Type B pancreatic cell (in vitro differentiated cells): Measurements from ENCODE around the gene NUDT14. TPM values are rescaled to one million over a fixed set of nuclear protein-coding genes. Genes with fewer than 3 reads are reported as not detected.

Experiments
- DNase-seq: peaks from one replicate; pipeline ENCODE4 v3.0.0; 2021; ENCODE audit warnings: mixed read lengths; ENCODE audit not compliant: unreplicated experiment; ENCODE audit errors: extremely low spot score
- H3K27ac Mint-ChIP-seq: 2 replicates; pipeline ENCODE4 v1.8.0; 2021; ENCODE audit warnings: mild to moderate bottlenecking, mixed read lengths
- H3K27me3 Mint-ChIP-seq: 2 replicates; pipeline ENCODE4 v1.8.0; 2021; ENCODE audit warnings: mixed read lengths
- H3K36me3 Mint-ChIP-seq: 2 replicates; pipeline ENCODE4 v1.8.0; 2021; ENCODE audit warnings: mixed read lengths
- H3K4me1 Mint-ChIP-seq: one replicate; pipeline ENCODE4 v1.8.0; 2021; ENCODE audit warnings: mixed read lengths; ENCODE audit not compliant: unreplicated experiment
- H3K4me3 Mint-ChIP-seq: 2 replicates; pipeline ENCODE4 v1.8.0; 2021; ENCODE audit warnings: mild to moderate bottlenecking, mixed read lengths
- H3K9me3 Mint-ChIP-seq: 2 replicates; pipeline ENCODE4 v1.8.0; 2021; ENCODE audit warnings: mixed read lengths
- total RNA-seq: library from RNA; stranded (reverse); gene quantifications from 2 replicates; pipeline ENCODE4 v1.2.1, GENCODE V29; 2021; ENCODE audit warnings: low replicate concordance
- TF ChIP-seq, protein P1 (sequence below): fragments of 200-600 bp; sonication (generic); conservative IDR thresholded peaks from 2 replicates; pipeline ENCODE4 v1.5.0; 2021; ENCODE audit warnings: antibody characterized with exemption, mild to moderate bottlenecking

Gene NUDT14
- total RNA-seq, 1 donor from 2014 or later, result 33.3 TPM

DNA sequence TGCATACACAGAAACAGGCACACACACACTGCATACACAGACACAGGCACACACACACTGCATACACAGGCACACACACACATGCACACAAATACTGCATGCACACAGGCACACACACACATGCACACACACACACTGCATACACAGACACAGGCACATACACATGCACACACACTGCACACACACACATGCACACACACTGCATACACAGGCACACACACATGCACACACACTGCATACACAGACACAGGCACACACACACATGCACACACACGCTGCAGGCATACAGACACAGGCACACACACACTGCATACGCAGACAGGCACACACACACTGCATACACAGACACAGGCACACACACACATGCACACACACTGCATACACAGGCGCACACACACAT lies 34.5 kb upstream of the NUDT14 start:
- TF ChIP-seq, protein P1, sequence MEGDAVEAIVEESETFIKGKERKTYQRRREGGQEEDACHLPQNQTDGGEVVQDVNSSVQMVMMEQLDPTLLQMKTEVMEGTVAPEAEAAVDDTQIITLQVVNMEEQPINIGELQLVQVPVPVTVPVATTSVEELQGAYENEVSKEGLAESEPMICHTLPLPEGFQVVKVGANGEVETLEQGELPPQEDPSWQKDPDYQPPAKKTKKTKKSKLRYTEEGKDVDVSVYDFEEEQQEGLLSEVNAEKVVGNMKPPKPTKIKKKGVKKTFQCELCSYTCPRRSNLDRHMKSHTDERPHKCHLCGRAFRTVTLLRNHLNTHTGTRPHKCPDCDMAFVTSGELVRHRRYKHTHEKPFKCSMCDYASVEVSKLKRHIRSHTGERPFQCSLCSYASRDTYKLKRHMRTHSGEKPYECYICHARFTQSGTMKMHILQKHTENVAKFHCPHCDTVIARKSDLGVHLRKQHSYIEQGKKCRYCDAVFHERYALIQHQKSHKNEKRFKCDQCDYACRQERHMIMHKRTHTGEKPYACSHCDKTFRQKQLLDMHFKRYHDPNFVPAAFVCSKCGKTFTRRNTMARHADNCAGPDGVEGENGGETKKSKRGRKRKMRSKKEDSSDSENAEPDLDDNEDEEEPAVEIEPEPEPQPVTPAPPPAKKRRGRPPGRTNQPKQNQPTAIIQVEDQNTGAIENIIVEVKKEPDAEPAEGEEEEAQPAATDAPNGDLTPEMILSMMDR, result no peak
- no peaks in the 10 kb centered on the region for H3K4me1 Mint-ChIP-seq
- H3K27me3 Mint-ChIP-seq, result no peaks in the 10 kb centered on the region
- H3K27ac Mint-ChIP-seq, result no peak overlapping the region
- DNase-seq, result no peak
- no peaks in the 10 kb centered on the region for H3K9me3 Mint-ChIP-seq
- peaks cover 4% of the 10 kb centered on the region for H3K36me3 Mint-ChIP-seq
- H3K4me3 Mint-ChIP-seq, result no peak overlapping the region

- H3K9me3 Mint-ChIP-seq, result no peaks in the 10 kb centered on the region
- peaks cover 4% of the 10 kb centered on the region for H3K36me3 Mint-ChIP-seq
- TF ChIP-seq, protein P1, result no peak
- no peaks in the 10 kb centered on the region for H3K27me3 Mint-ChIP-seq
- DNase-seq, result no peak
- no peak overlapping the region for H3K4me3 Mint-ChIP-seq
- H3K27ac Mint-ChIP-seq, result no peak overlapping the region
- no peaks in the 10 kb centered on the region for H3K4me1 Mint-ChIP-seq
Measured at GRCh38 chr14:105214324-105214915, 33.3 kb upstream of the NUDT14 start.

DNA sequence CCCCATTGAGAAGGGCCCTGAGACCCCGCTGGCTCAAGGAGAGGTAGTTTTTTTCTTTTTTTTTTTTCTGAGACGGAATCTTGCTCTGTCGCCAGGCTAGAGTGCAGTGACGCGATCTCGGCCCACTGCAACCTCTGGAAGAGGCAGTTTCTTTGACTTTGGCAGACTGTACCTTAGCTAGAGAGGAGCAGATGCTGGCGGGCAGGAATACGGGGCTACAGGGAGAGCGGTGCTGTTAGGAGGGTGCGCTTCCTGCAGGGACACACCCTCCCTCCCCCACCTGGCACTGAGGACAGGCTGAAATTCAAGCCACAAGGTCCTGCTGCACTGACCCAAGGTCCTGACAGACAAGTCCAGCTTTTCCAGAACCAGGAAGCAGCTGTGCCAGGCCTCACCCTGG lies 32.2 kb upstream of the NUDT14 start:
- no peaks in the 10 kb centered on the region for H3K4me1 Mint-ChIP-seq
- no peaks in the 10 kb centered on the region for H3K9me3 Mint-ChIP-seq
- H3K27ac Mint-ChIP-seq, result no peak overlapping the region

DNA sequence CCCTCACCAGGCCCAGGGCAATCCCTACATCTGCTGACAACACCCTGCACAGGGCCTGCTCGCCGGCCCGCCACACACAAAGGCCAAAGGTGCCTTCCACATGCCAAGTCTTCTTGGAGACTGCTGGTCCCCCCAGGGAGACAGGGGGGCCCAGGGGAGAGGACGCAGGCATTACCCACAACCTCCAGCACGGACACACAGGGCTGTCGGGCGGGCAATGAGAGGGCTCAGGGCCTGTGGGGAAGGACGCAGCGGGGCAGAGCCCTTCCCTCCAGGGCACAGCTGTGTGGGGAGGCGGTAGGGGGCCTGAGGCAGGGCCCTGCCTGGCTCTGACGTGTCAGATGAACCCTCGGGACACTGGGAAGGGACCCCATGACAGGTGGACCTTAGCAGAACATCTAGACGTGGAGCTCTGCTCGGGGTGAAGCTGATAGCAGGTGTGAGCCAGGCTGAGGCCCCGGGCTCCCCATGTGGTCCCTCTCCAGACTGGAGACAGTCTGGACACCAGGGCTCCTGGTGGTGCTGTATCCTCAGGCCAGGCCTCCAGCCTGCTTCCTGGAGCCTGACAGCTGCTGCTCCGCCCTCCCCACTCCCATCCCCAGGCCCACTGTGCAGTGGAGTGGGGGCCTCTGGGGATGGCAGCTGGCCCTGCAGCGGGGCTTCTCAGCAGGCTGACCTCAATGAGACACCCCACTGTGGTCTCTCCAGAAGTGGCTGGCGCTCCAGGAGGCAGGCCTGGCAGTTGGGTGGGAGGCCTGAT lies 31.6 kb upstream of the NUDT14 start:
- no peak overlapping the region for H3K4me3 Mint-ChIP-seq
- no peak for DNase-seq
- no peaks in the 10 kb centered on the region for H3K27me3 Mint-ChIP-seq
- no peak overlapping the region for H3K27ac Mint-ChIP-seq
- no peaks in the 10 kb centered on the region for H3K4me1 Mint-ChIP-seq
- H3K9me3 Mint-ChIP-seq, result no peaks in the 10 kb centered on the region
- H3K36me3 Mint-ChIP-seq, result peaks cover 4% of the 10 kb centered on the region
- TF ChIP-seq, protein P1, result no peak

More for the DNA sequence above, 32.2 kb upstream of the NUDT14 start:
- Mint-ChIP-seq H3K4me3 (no peak overlapping the region), H3K36me3 (peaks cover 4% of the 10 kb centered on the region), H3K27me3 (no peaks in the 10 kb centered on the region)
- TF ChIP-seq, protein P1, result no peak
- no peak for DNase-seq

- Mint-ChIP-seq H3K4me1 (no peaks in the 10 kb centered on the region), H3K27me3 (no peaks in the 10 kb centered on the region), H3K36me3 (peaks cover 4% of the 10 kb centered on the region), H3K9me3 (no peaks in the 10 kb centered on the region), H3K27ac (no peak overlapping the region), H3K4me3 (no peak overlapping the region)
- TF ChIP-seq, protein P1, result no peak
- DNase-seq, result no peak
Measured at GRCh38 chr14:105211758-105212089, 30.6 kb upstream of the NUDT14 start.
